Measurements from ENCODE around the gene CSNK1A1.
A peak's percentile ranks its signal among the peaks of the same experiment; 100 is the strongest.

The CSNK1A1 gene

DNA sequence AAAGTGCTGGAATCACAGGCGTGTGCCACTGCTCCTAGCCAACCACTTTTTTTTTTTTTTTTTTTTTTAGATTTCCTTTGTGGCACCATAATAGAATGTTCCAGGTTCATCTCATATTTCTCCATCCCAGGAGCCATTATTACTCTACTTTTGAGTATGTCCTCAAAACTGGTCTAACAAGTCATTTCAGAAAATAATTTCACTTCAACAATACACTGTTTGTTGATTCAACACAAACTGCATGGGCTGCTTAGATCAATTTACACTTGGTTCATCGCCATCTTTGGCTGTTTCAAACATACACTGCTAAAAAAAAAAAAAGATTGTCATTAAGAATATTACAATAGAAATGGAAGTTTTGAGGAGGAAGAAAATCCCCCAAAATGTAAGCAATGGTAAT, 57.9 kb downstream of the CSNK1A1 start:
- no peak for DNase-seq
- Histone ChIP-seq H2BK15ac (ENCODE audit: low read depth, poor library complexity, severe bottlenecking) (no peak overlapping the region), H3K9me3 (ENCODE audit: control insufficient read depth, low read length) (no peaks in the 10 kb centered on the region), H3K4me3 (ENCODE audit: insufficient read depth in 1 of 2, low read depth in 1 of 2, low read length in 2 of 2) (no peak overlapping the region), H3K4me1 (ENCODE audit: control insufficient read depth, insufficient read depth, low read depth, low read length) (no peaks in the 10 kb centered on the region), H3K4ac (ENCODE audit: low read depth in 1 of 2, low read length in 2 of 2) (no peak overlapping the region), H3K79me1 (replicated peaks; ENCODE audit: low read length, poor library complexity, severe bottlenecking) (peaks cover 1% of the 10 kb centered on the region), H3K36me3 (ENCODE audit: control insufficient read depth in 1 of 2, insufficient read depth in 2 of 2, low read depth in 1 of 2, low read length in 2 of 2) (peaks cover 3 to 58% of the 10 kb centered on the region in 2 experiments), H3K4me2 (ENCODE audit: low read length, poor library complexity, severe bottlenecking) (no peak overlapping the region), H2AK5ac (ENCODE audit: low read length, severe bottlenecking) (no peak overlapping the region), H2AFZ (ENCODE audit: low read depth, low read length) (no peak overlapping the region), H4K91ac (ENCODE audit: low read length) (no peak overlapping the region), H2BK12ac (ENCODE audit: low read length in 2 of 2) (no peak overlapping the region), H3K14ac (ENCODE audit: low read length in 2 of 2) (no peak overlapping the region), H4K8ac (ENCODE audit: low read length) (no peak overlapping the region), H2BK120ac (ENCODE audit: low read depth, low read length) (no peak overlapping the region), H3K27me3 (ENCODE audit: control insufficient read depth in 1 of 2, insufficient read depth in 1 of 2, low read length in 2 of 2) (no peaks in the 10 kb centered on the region), H3K18ac (ENCODE audit: low read depth in 1 of 2, low read length in 2 of 2) (no peak overlapping the region), H2BK5ac (ENCODE audit: low read depth, low read length, poor library complexity, severe bottlenecking) (no peak overlapping the region), H3K27ac (ENCODE audit: low read length, poor library complexity, severe bottlenecking) (no peak overlapping the region), H3K9ac (ENCODE audit: low read length) (no peak overlapping the region), H3K23ac (ENCODE audit: low read length in 2 of 2) (no peak overlapping the region)
- 98% methylated on average over 1 of the region's 2 CpGs for WGBS

DNA sequence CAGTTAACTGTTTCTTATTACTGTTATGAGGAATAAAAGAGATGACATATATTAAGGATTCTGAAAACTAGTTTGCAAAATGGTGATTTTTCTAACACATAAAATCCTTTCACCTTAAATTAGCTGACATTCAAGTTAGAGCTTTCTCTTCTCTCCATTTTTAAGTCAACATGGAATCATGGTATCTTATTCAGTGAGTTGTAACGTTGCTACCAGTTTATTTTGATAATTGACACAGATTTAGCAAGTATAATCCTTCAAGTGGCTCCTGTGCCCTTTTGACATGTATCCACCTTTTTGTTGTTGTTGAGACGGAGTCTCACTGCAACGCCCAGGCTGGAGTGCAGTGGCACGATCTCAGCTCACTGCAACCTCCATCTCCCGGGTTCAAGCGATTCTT, 58.5 kb downstream of the CSNK1A1 start:
- no peak overlapping the region for H3K14ac ChIP-seq (ENCODE audit: low read length in 2 of 2)

DNA sequence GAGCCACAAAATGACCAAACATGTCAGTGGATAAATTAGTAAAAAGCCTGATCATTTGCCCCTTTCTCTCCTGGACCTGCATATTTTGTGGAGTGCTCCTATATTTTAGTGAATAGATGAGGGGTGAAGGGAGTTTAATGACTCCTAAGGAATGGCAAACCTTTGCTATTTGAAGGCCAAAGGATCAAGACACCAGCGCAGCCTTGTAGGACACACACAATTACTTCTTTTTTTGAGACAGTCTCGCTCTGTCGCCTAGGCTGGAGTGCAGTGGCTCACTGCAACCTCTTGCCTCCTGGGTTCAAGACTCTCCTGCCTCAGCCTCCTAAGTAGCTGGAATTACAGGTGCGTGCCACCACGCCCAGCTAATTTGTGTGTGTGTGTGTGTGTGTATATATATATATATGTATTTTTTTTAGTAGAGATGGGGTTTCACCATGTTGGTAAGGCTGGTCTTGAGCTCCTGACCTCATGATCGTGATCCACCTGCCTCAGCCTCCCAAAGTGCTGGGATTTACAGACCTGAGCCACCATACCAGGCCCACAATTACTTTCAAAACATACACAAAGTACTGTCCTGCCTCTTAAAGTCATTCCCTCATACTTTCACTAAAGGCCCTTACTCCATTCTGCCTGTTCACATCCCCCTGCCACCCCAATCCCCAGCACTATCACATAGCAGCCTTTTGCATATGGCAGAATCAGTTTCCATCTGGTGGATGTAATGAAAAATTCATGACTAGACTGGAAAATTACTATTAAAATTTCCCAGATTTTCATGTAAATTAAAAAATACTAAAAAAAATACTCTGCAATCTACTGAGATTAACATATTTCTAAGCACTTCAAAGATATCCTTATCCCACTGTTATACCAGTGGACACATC, 60.4 kb downstream of the CSNK1A1 start:
- Histone ChIP-seq H2BK120ac (ENCODE audit: low read depth, low read length) (no peak overlapping the region), H4K8ac (ENCODE audit: low read length) (peak overlapping the region; percentile 2), H4K91ac (ENCODE audit: low read length) (no peak overlapping the region), H3K27me3 (ENCODE audit: control insufficient read depth in 1 of 2, insufficient read depth in 1 of 2, low read length in 2 of 2) (no peaks in the 10 kb centered on the region), H3K4me1 (ENCODE audit: control insufficient read depth, insufficient read depth, low read depth, low read length) (peaks cover 4% of the 10 kb centered on the region), H3K4me3 (ENCODE audit: insufficient read depth in 1 of 2, low read depth in 1 of 2, low read length in 2 of 2) (no peak overlapping the region), H3K18ac (ENCODE audit: low read depth in 1 of 2, low read length in 2 of 2) (no peak overlapping the region), H3K9ac (ENCODE audit: low read length) (peak overlapping the region; percentile 66), H2BK15ac (ENCODE audit: low read depth, poor library complexity, severe bottlenecking) (no peak overlapping the region), H3K23ac (ENCODE audit: low read length in 2 of 2) (no peak overlapping the region), H3K79me1 (replicated peaks; ENCODE audit: low read length, poor library complexity, severe bottlenecking) (peaks cover 1% of the 10 kb centered on the region), H3K36me3 (ENCODE audit: control insufficient read depth in 1 of 2, insufficient read depth in 2 of 2, low read depth in 1 of 2, low read length in 2 of 2) (peaks cover 3 to 38% of the 10 kb centered on the region in 2 experiments), H3K4me2 (ENCODE audit: low read length, poor library complexity, severe bottlenecking) (no peak overlapping the region), H2BK5ac (ENCODE audit: low read depth, low read length, poor library complexity, severe bottlenecking) (no peak overlapping the region), H2BK12ac (ENCODE audit: low read length in 2 of 2) (no peak overlapping the region), H2AFZ (ENCODE audit: low read depth, low read length) (no peak overlapping the region), H3K9me3 (ENCODE audit: control insufficient read depth, low read length) (no peaks in the 10 kb centered on the region), H2AK5ac (ENCODE audit: low read length, severe bottlenecking) (no peak overlapping the region), H3K14ac (ENCODE audit: low read length in 2 of 2) (no peak overlapping the region), H3K4ac (ENCODE audit: low read depth in 1 of 2, low read length in 2 of 2) (no peak overlapping the region), H3K27ac (ENCODE audit: low read length, poor library complexity, severe bottlenecking) (no peak overlapping the region)
- over 99% methylated on average over 5 of the region's 6 CpGs for WGBS
- no peak for DNase-seq

More for the DNA sequence above, 58.5 kb downstream of the CSNK1A1 start:
- no peak overlapping the region for H2BK12ac ChIP-seq (ENCODE audit: low read length in 2 of 2)
- no peak overlapping the region for H3K4me2 ChIP-seq (ENCODE audit: low read length, poor library complexity, severe bottlenecking)
- no peak overlapping the region for H4K91ac ChIP-seq (ENCODE audit: low read length)
- no peak overlapping the region for H2BK5ac ChIP-seq (ENCODE audit: low read depth, low read length, poor library complexity, severe bottlenecking)
- H3K79me1 ChIP-seq (replicated peaks; ENCODE audit: low read length, poor library complexity, severe bottlenecking): peaks cover 1% of the 10 kb centered on the region
- H3K9ac ChIP-seq (ENCODE audit: low read length): no peak overlapping the region
- H2AK5ac ChIP-seq (ENCODE audit: low read length, severe bottlenecking): no peak overlapping the region
- no peak overlapping the region for H2BK120ac ChIP-seq (ENCODE audit: low read depth, low read length)
- peaks cover 3 to 54% of the 10 kb centered on the region in 2 experiments for H3K36me3 ChIP-seq (ENCODE audit: control insufficient read depth in 1 of 2, insufficient read depth in 2 of 2, low read depth in 1 of 2, low read length in 2 of 2)
- H3K23ac ChIP-seq (ENCODE audit: low read length in 2 of 2): no peak overlapping the region
- 98% methylated on average over 6 of the region's 6 CpGs for WGBS
- H3K4me3 ChIP-seq (ENCODE audit: insufficient read depth in 1 of 2, low read depth in 1 of 2, low read length in 2 of 2): no peak overlapping the region
- no peak overlapping the region for H3K4ac ChIP-seq (ENCODE audit: low read depth in 1 of 2, low read length in 2 of 2)
- no peak for DNase-seq
- no peak overlapping the region for H4K8ac ChIP-seq (ENCODE audit: low read length)
- H3K18ac ChIP-seq (ENCODE audit: low read depth in 1 of 2, low read length in 2 of 2): no peak overlapping the region
- no peaks in the 10 kb centered on the region for H3K9me3 ChIP-seq (ENCODE audit: control insufficient read depth, low read length)
- H3K27me3 ChIP-seq (ENCODE audit: control insufficient read depth in 1 of 2, insufficient read depth in 1 of 2, low read length in 2 of 2): no peaks in the 10 kb centered on the region
- no peak overlapping the region for H2BK15ac ChIP-seq (ENCODE audit: low read depth, poor library complexity, severe bottlenecking)
- peaks cover 3% of the 10 kb centered on the region for H3K4me1 ChIP-seq (ENCODE audit: control insufficient read depth, insufficient read depth, low read depth, low read length)
- H2AFZ ChIP-seq (ENCODE audit: low read depth, low read length): no peak overlapping the region
- H3K27ac ChIP-seq (ENCODE audit: low read length, poor library complexity, severe bottlenecking): no peak overlapping the region

DNA sequence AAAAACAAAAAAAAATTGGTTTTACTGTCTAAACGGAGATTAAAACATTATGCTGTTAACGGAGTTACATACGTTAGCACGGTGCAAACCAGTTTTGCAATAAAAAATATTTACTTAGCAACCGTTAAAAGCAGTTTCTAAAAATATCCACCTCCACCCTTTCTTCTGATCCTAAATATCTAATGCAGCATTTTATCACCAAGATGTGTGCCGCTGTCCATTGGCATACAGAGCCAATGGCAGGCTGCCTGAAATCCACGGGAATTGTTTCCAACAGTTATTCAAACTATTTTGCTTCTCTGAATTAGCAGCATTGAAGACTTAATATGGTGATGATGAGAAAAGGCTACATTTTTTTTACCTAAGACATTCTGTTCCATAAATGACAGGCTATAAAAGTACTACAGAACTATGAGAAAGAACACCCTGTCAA, 61.6 kb downstream of the CSNK1A1 start:
- no peak overlapping the region for H2AFZ ChIP-seq (ENCODE audit: low read depth, low read length)
- no peak overlapping the region for H3K4ac ChIP-seq (ENCODE audit: low read depth in 1 of 2, low read length in 2 of 2)
- peak overlapping the region; percentile 66 for H3K9ac ChIP-seq (ENCODE audit: low read length)
- no peak overlapping the region for H2BK12ac ChIP-seq (ENCODE audit: low read length in 2 of 2)
- no peak overlapping the region for H3K27ac ChIP-seq (ENCODE audit: low read length, poor library complexity, severe bottlenecking)
- peaks cover 3 to 26% of the 10 kb centered on the region in 2 experiments for H3K36me3 ChIP-seq (ENCODE audit: control insufficient read depth in 1 of 2, insufficient read depth in 2 of 2, low read depth in 1 of 2, low read length in 2 of 2)
- H3K79me1 ChIP-seq (replicated peaks; ENCODE audit: low read length, poor library complexity, severe bottlenecking): peaks cover 1% of the 10 kb centered on the region
- no peak overlapping the region for H3K23ac ChIP-seq (ENCODE audit: low read length in 2 of 2)
- H2BK5ac ChIP-seq (ENCODE audit: low read depth, low read length, poor library complexity, severe bottlenecking): no peak overlapping the region
- WGBS: 82% methylated on average over 6 of the region's 7 CpGs
- H3K18ac ChIP-seq (ENCODE audit: low read depth in 1 of 2, low read length in 2 of 2): no peak overlapping the region
- H3K9me3 ChIP-seq (ENCODE audit: control insufficient read depth, low read length): no peaks in the 10 kb centered on the region
- H3K4me3 ChIP-seq (ENCODE audit: insufficient read depth in 1 of 2, low read depth in 1 of 2, low read length in 2 of 2): no peak overlapping the region
- peak; percentile 58 for DNase-seq
- no peak overlapping the region for H3K14ac ChIP-seq (ENCODE audit: low read length in 2 of 2)
- H3K4me2 ChIP-seq (ENCODE audit: low read length, poor library complexity, severe bottlenecking): no peak overlapping the region
- H2BK15ac ChIP-seq (ENCODE audit: low read depth, poor library complexity, severe bottlenecking): no peak overlapping the region
- no peak overlapping the region for H4K8ac ChIP-seq (ENCODE audit: low read length)
- H3K27me3 ChIP-seq (ENCODE audit: control insufficient read depth in 1 of 2, insufficient read depth in 1 of 2, low read length in 2 of 2): no peaks in the 10 kb centered on the region
- H2AK5ac ChIP-seq (ENCODE audit: low read length, severe bottlenecking): no peak overlapping the region
- H3K4me1 ChIP-seq (ENCODE audit: control insufficient read depth, insufficient read depth, low read depth, low read length): peaks cover 8% of the 10 kb centered on the region
- no peak overlapping the region for H2BK120ac ChIP-seq (ENCODE audit: low read depth, low read length)
- H4K91ac ChIP-seq (ENCODE audit: low read length): no peak overlapping the region
